GM12878 (cell line): ENCODE data around the gene SETD1B. TPM values are rescaled to one million over a fixed set of nuclear protein-coding genes. Genes with fewer than 3 reads are reported as not detected.
A peak's percentile ranks its signal among the peaks of the same experiment; 100 is the strongest.

Source experiments
- ATAC-seq: fragments of 200-7000 bp; cut with Tn5 transposase; 3 replicates; pipeline ENCODE4 v1.9.1; 2020; ENCODE audit warnings: mild to moderate bottlenecking, moderate library complexity
- BruUV-seq: library from RNA; stranded (reverse); fragments of 400-500 nt; replicated peaks from 2 replicates; lab custom pipeline; 2021; lab: Mats Ljungman, UMichigan
- CTCF ChIA-PET: fragments of 300-600 bp; sonication (Branson Sonifier 250); formaldehyde crosslinking; extraction: SDS; loops from one replicate; lab custom pipeline; 2021; ENCODE audit warnings: inconsistent platforms; lab: Yijun Ruan, JAX
- POLR2A ChIA-PET: fragments of 350-600 bp; formaldehyde crosslinking; extraction: SDS; loops from one replicate; lab custom pipeline; 2021; ENCODE audit warnings: inconsistent platforms; lab: Charles Lee
- RAD21 ChIA-PET: fragments of 300-600 bp; sonication (Branson Sonifier 250); formaldehyde crosslinking; loops from one replicate; lab custom pipeline; 2023; ENCODE audit warnings: antibody characterized with exemption; ENCODE audit not compliant: unreplicated experiment; lab: Charles Lee
- SMC1A ChIA-PET: fragments of 300-600 bp; sonication (Branson Sonifier 250); formaldehyde crosslinking; loops from one replicate; lab custom pipeline; 2023; ENCODE audit not compliant: unreplicated experiment, uncharacterized antibody; lab: Charles Lee
- DNase-seq: peaks from one replicate; pipeline ENCODE4 v3.0.0-alpha.2; 2011; ENCODE audit warnings: low read depth, low spot score
- FAIRE-seq: peaks from 3 replicates; lab custom pipeline; 2011; peaks lifted over from hg19 to GRCh38; lab: Jason Lieb, UNC
- H2AFZ ChIP-seq: 2 replicates; pipeline ENCODE4 v1.6.0; 2011; ENCODE audit warnings: low read depth, low read length, control low read depth; ENCODE audit not compliant: control insufficient read depth
- H3K27ac ChIP-seq: 2 replicates; pipeline ENCODE4 v1.5.1; 2011; ENCODE audit warnings: control low read depth; ENCODE audit not compliant: control insufficient read depth, insufficient read depth
- H3K27me3 ChIP-seq, 2 experiments: replicated peaks in 1 of 2; 2 replicates each; pipeline versions ENCODE4 v1.6.0 to v1.6.1; 2011; ENCODE audit warnings: low read length in 1 of 2; ENCODE audit not compliant: control insufficient read depth in 2 of 2, insufficient read depth in 2 of 2
- H3K36me3 ChIP-seq, 2 experiments: 2 replicates each; pipeline ENCODE4 v1.5.1; 2011; ENCODE audit warnings: low read length in 1 of 2; ENCODE audit not compliant: control insufficient read depth in 2 of 2, insufficient read depth in 2 of 2
- H3K4me1 ChIP-seq: 2 replicates; pipeline ENCODE4 v1.6.1; 2011; ENCODE audit warnings: mild to moderate bottlenecking, low read length, moderate library complexity, mixed read lengths; ENCODE audit not compliant: control insufficient read depth, insufficient read depth
- H3K4me2 ChIP-seq: 2 replicates; pipeline ENCODE4 v1.6.0; 2011; ENCODE audit warnings: control low read depth; ENCODE audit not compliant: control insufficient read depth, insufficient read depth
- H3K4me3 ChIP-seq: fragments of 200-600 bp; sonication (generic); 2 replicates; pipeline ENCODE4 v1.5.1; 2016
- H3K79me2 ChIP-seq: 2 replicates; pipeline ENCODE4 v1.6.0; 2011; ENCODE audit warnings: low read length; ENCODE audit not compliant: control insufficient read depth, insufficient read depth
- H3K9ac ChIP-seq: 2 replicates; pipeline ENCODE4 v1.8.0; 2011; ENCODE audit warnings: low read length, control low read depth, mixed read lengths; ENCODE audit not compliant: control insufficient read depth, insufficient read depth
- H3K9me3 ChIP-seq: replicated peaks from 3 replicates; pipeline ENCODE4 v1.5.1; 2011; ENCODE audit warnings: mild to moderate bottlenecking, low read length; ENCODE audit not compliant: control insufficient read depth, insufficient read depth
- H4K20me1 ChIP-seq: 2 replicates; pipeline ENCODE4 v1.6.0; 2011; ENCODE audit not compliant: control insufficient read depth, insufficient read depth
- RBBP5 ChIP-seq: fragments of 200-600 bp; sonication (generic); conservative IDR thresholded peaks from 2 replicates; pipeline ENCODE4 v1.6.1; 2016
- WGBS: methylation state at CpG from one replicate; pipeline ENCODE4 v1.1.6; 2016; ENCODE audit warnings: low lambda C conversion rate; ENCODE audit not compliant: insufficient replicate concordance, insufficient coverage; ENCODE audit errors: missing lambda C conversion rate; 5-methylcytosine and 5-hydroxymethylcytosine counted together
- in situ Hi-C: fragments of 300-500 bp; cut with MboI; formaldehyde crosslinking; loops from 9 replicates; pipeline ENCODE4 v1.14.3; 2018; ENCODE audit warnings: mixed read lengths
- intact Hi-C: fragments of 100-400 bp; cut with micrococcal nuclease; formaldehyde crosslinking; loops from one replicate; pipeline ENCODE4 v1.14.2; 2022; ENCODE audit not compliant: unreplicated experiment
- polyA plus RNA-seq, 11 experiments: library from polyadenylated mRNA; depleted of rRNA in 4 of 11; unstranded in 6 of 11; stranded (reverse) in 5 of 11; fragments of >200 nt; fragmentation: Nextera tagmentation in 4 of 11; fragmentation: Illumina TruSeq in 1 of 11; extraction: Ambion mirVana in 4 of 11; extraction: Trizol in 1 of 11; gene quantifications; 1 replicate in 1 of 11; 2 replicates in 10 of 11; pipeline versions ENCODE4 v1.2.1 to v1.2.3, GENCODE V29; 2011 to 2016; ENCODE audit warnings: inconsistent platforms in 2 of 11, missing spikeins in 2 of 11, low read depth in 1 of 11
- total RNA-seq, 4 experiments: library from RNA; depleted of rRNA in 3 of 4; stranded (reverse); fragments of >200 nt in 3 of 4; fragmentation: Illumina TruSeq in 1 of 4; extraction: Trizol in 1 of 4; gene quantifications; 2 replicates each; pipeline versions ENCODE4 v1.2.1 to v1.2.3, GENCODE V29; 2013 to 2021
- TF ChIP-seq, protein P1 (sequence below): fragments of 450-650 bp; formaldehyde crosslinking; IDR thresholded peaks from 2 replicates; pipeline ENCODE4 v1.5.0; 2022; ENCODE audit warnings: mild to moderate bottlenecking, missing genetic modification characterization

The SETD1B gene
- total and polyA plus RNA-seq, 10 of the 15 experiments (the other 5 are each of a cell fraction or from before 2014, with no cell fraction given), result 0.50 to 17.3 (median 1.6) TPM

DNA sequence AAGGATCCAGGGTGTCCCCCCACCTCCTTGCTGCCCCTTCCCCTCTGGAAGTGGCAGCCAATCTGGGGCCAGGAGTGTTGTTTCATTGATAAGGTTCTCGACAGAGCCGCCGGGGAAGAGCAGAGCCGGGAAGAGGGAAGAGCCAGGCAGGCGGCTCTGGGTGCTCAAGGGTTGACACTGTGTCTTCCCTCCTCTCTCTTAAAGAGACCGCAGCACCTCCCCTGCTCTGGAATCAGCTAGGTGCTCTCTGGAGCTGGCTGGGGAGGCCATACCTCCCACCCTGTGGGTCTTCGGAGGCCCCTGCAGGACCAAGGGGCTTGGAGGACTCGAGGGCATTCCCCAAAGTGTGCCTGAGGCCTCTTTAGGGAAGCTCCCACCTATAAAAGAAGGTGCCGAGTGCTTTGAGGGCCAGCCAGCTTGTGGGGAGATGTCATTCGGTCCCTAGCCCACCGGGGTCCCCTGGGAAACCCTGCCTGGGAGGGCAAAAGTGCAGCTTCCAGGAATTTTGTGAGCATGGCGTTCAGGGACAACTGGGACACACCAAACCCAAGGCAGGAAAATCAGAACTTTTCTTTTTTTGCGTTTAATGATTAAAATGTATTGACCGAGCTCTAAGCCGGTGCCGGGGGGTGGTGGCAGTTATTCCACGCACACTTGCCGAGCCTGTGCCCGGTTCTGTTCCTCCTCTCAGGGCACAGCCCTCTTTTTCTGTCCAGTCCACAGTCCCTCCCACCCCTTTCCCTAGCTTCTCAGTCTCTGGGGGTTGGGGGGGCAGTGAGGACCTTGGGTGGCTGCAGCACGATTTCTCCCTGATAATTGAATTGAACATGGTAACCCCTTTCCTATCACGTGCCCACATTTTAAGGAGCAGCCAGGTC, 3.0 kb downstream of the SETD1B start:
- intact Hi-C loops, result no loop called here
- Histone ChIP-seq H3K27me3 (no peaks in the 10 kb centered on the region), H3K9ac (peak overlapping the region; percentile 100), H3K9me3 (no peaks in the 10 kb centered on the region), H3K79me2 (peaks cover 53% of the 10 kb centered on the region), H3K36me3 (peaks cover 6 to 16% of the 10 kb centered on the region in 2 experiments; a peak in 3 of 4 replicates), H3K27ac (peak overlapping the region; percentile 48), H2AFZ (no peak overlapping the region; the same call in 1 of the 2 replicates), H3K4me2 (peak overlapping the region; percentile 100), H3K4me1 (peaks cover 23% of the 10 kb centered on the region), H3K4me3 (peak overlapping the region; percentile 99), H4K20me1 (peaks cover 5% of the 10 kb centered on the region; the same call in 1 of the 2 replicates)
- RAD21 ChIA-PET, result interaction anchor here (0.6 to 13.1 kb wide), 5 partner anchors 12 to 1426 kb away, joined by 3 to 395 read pairs (median 4); partner anchors contain the start of genes MPHOSPH9, PSMD9 and RHOF
- TSS peak; percentile 8 for BruUV-seq
- in situ Hi-C loops, result no loop called here
- WGBS, result 44% methylated on average over 19 of the region's 21 CpGs
- CTCF ChIA-PET, result interaction anchor here (0.6 to 13.6 kb wide), 7 partner anchors 8 to 221 kb away, joined by 3 to 565 read pairs (median 3); partner anchors contain the start of gene RHOF
- POLR2A ChIA-PET, result interaction anchor here (0.6 to 10.1 kb wide), 6 partner anchors 9 to 967 kb away, joined by 3 to 155 read pairs (median 6); partner anchors contain the start of gene RHOF
- FAIRE-seq (no peak), DNase-seq (no peak), ATAC-seq (no peak)
- TF ChIP-seq, protein P1, sequence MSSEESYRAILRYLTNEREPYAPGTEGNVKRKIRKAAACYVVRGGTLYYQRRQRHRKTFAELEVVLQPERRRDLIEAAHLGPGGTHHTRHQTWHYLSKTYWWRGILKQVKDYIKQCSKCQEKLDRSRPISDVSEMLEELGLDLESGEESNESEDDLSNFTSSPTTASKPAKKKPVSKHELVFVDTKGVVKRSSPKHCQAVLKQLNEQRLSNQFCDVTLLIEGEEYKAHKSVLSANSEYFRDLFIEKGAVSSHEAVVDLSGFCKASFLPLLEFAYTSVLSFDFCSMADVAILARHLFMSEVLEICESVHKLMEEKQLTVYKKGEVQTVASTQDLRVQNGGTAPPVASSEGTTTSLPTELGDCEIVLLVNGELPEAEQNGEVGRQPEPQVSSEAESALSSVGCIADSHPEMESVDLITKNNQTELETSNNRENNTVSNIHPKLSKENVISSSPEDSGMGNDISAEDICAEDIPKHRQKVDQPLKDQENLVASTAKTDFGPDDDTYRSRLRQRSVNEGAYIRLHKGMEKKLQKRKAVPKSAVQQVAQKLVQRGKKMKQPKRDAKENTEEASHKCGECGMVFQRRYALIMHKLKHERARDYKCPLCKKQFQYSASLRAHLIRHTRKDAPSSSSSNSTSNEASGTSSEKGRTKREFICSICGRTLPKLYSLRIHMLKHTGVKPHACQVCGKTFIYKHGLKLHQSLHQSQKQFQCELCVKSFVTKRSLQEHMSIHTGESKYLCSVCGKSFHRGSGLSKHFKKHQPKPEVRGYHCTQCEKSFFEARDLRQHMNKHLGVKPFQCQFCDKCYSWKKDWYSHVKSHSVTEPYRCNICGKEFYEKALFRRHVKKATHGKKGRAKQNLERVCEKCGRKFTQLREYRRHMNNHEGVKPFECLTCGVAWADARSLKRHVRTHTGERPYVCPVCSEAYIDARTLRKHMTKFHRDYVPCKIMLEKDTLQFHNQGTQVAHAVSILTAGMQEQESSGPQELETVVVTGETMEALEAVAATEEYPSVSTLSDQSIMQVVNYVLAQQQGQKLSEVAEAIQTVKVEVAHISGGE (CRISPR knock-in tag), result no peak
- no peak for TF ChIP-seq RBBP5
- SMC1A ChIA-PET, result interaction anchor here (0.6 to 12.2 kb wide), 5 partner anchors 13 to 185 kb away, joined by 3 to 226 read pairs (median 4); partner anchors contain the start of gene RHOF
